HG02571 (cell line): ENCODE measurements around the gene SETBP1.

Source experiments
- ATAC-seq: cut with Tn5 transposase; IDR thresholded peaks from one replicate; pipeline ENCODE4 v1.9.1; 2021; ENCODE audit warnings: mild to moderate bottlenecking, moderate library complexity; ENCODE audit not compliant: unreplicated experiment

SETBP1 gene

GRCh38 chr18:44895176-44895798, 214.6 kb downstream of the SETBP1 start:
- ATAC-seq = peak; percentile 51

GRCh38 chr18:44896846-44897245, 216.2 kb downstream of the SETBP1 start:
- no peak for ATAC-seq

GRCh38 chr18:44897411-44897810, 216.7 kb downstream of the SETBP1 start:
- ATAC-seq = no peak

- no peak for ATAC-seq
These were observed 217.1 kb downstream of the SETBP1 start for GRCh38 chr18:44897816-44898215.

GRCh38 chr18:44898498-44898897, 217.8 kb downstream of the SETBP1 start:
- no peak for ATAC-seq

- ATAC-seq = no peak
These were observed 219.1 kb downstream of the SETBP1 start for GRCh38 chr18:44899832-44900231.

GRCh38 chr18:44900627-44901026, 219.9 kb downstream of the SETBP1 start:
- ATAC-seq = no peak

GRCh38 chr18:44901283-44901682, 220.6 kb downstream of the SETBP1 start:
- no peak for ATAC-seq

- ATAC-seq = no peak
These were observed 222.6 kb downstream of the SETBP1 start for GRCh38 chr18:44903327-44903726.

- no peak for ATAC-seq
These were observed 224.1 kb downstream of the SETBP1 start for GRCh38 chr18:44904768-44905167.

GRCh38 chr18:44909191-44909719, 228.6 kb downstream of the SETBP1 start:
- ATAC-seq = peak; percentile 88

- no peak for ATAC-seq
These were observed 230.6 kb downstream of the SETBP1 start for GRCh38 chr18:44911260-44911659.

- no peak for ATAC-seq
These were observed 231.1 kb downstream of the SETBP1 start for GRCh38 chr18:44911773-44912172.

- no peak for ATAC-seq
These were observed 232.2 kb downstream of the SETBP1 start for GRCh38 chr18:44912740-44913478.

- ATAC-seq = no peak
These were observed 233.3 kb downstream of the SETBP1 start for GRCh38 chr18:44914028-44914427.

- ATAC-seq = no peak
These were observed 234.5 kb downstream of the SETBP1 start for GRCh38 chr18:44915213-44915612.

GRCh38 chr18:44915661-44916060, 235.0 kb downstream of the SETBP1 start:
- ATAC-seq = no peak

GRCh38 chr18:44916429-44917207, 235.9 kb downstream of the SETBP1 start:
- ATAC-seq = no peak

GRCh38 chr18:44917216-44918141, 236.8 kb downstream of the SETBP1 start:
- ATAC-seq = no peak

- no peak for ATAC-seq
These were observed 237.4 kb downstream of the SETBP1 start for GRCh38 chr18:44918142-44918476.

GRCh38 chr18:44920441-44920840, 239.8 kb downstream of the SETBP1 start:
- ATAC-seq = no peak
